ENCODE measurements around the gene PSENEN.

The PSENEN gene

GRCh38 chr19:35773020-35773806 is 27.8 kb downstream of the PSENEN start:
- no peak for DNase-seq (ENCODE audit: low read depth)

- DNase-seq (ENCODE audit: low read depth): no peak
These were observed 29.0 kb downstream of the PSENEN start for GRCh38 chr19:35774274-35775045.

- DNase-seq (ENCODE audit: low read depth): no peak
These were observed 29.5 kb downstream of the PSENEN start for GRCh38 chr19:35775046-35775297.

GRCh38 chr19:35775298-35776101 is 30.0 kb downstream of the PSENEN start, which contains the start of gene ARHGAP33:
ARHGAP33 (plus strand) TSS chr19:35775564; CDS start chr19:35775659, 95 bp downstream.
- DNase-seq (ENCODE audit: low read depth): peak; percentile 66

GRCh38 chr19:35776102-35776788 is 30.8 kb downstream of the PSENEN start:
- no peak for DNase-seq (ENCODE audit: low read depth)

GRCh38 chr19:35777086-35777841 is 31.8 kb downstream of the PSENEN start:
- no peak for DNase-seq (ENCODE audit: low read depth)

GRCh38 chr19:35777961-35778360 is 32.5 kb downstream of the PSENEN start:
- DNase-seq (ENCODE audit: low read depth): no peak

GRCh38 chr19:35779033-35779432 is 33.6 kb downstream of the PSENEN start:
- no peak for DNase-seq (ENCODE audit: low read depth)

GRCh38 chr19:35780058-35780457 is 34.6 kb downstream of the PSENEN start:
- no peak for DNase-seq (ENCODE audit: low read depth)

- no peak for DNase-seq (ENCODE audit: low read depth)
These were observed 35.3 kb downstream of the PSENEN start for GRCh38 chr19:35780717-35781116.

GRCh38 chr19:35781650-35782049 is 36.2 kb downstream of the PSENEN start:
- no peak for DNase-seq (ENCODE audit: low read depth)

GRCh38 chr19:35782589-35782988 is 37.1 kb downstream of the PSENEN start:
- DNase-seq (ENCODE audit: low read depth): no peak

GRCh38 chr19:35783469-35784434 is 38.3 kb downstream of the PSENEN start:
- no peak for DNase-seq (ENCODE audit: low read depth)

- DNase-seq (ENCODE audit: low read depth): no peak
These were observed 39.3 kb downstream of the PSENEN start for GRCh38 chr19:35784503-35785338.

GRCh38 chr19:35785339-35785627 is 39.8 kb downstream of the PSENEN start:
- no peak for DNase-seq (ENCODE audit: low read depth)

GRCh38 chr19:35786299-35787160 is 41.1 kb downstream of the PSENEN start:
- no peak for DNase-seq (ENCODE audit: low read depth)

- DNase-seq (ENCODE audit: low read depth): no peak
These were observed 41.9 kb downstream of the PSENEN start for GRCh38 chr19:35787227-35787799.

Measured in GM04503 (cell line).